Colonic mucosa (tissue), 4 donors: Measurements from ENCODE around the gene ROBO1. TPM values are rescaled to one million over a fixed set of nuclear protein-coding genes. Genes with fewer than 3 reads are reported as not detected.

Experiments
- DNase-seq: peaks from one replicate; pipeline ENCODE4 v3.0.0-alpha.2; 2020
- H3K27ac ChIP-seq: fragments of 200-600 bp; one replicate; pipeline ENCODE4 v1.8.0; 2021
- H3K27me3 ChIP-seq: fragments of 200-600 bp; one replicate; pipeline ENCODE4 v1.8.0; 2021
- H3K36me3 ChIP-seq: fragments of 200-600 bp; one replicate; pipeline ENCODE4 v1.8.0; 2021
- H3K4me1 ChIP-seq: fragments of 200-600 bp; one replicate; pipeline ENCODE4 v1.8.0; 2021; ENCODE audit warnings: mild to moderate bottlenecking
- H3K4me3 ChIP-seq: fragments of 200-600 bp; one replicate; pipeline ENCODE4 v1.8.0; 2021
- H3K9ac ChIP-seq, 2 donors: one replicate each; pipeline ENCODE4 v1.7.0; 2013; ENCODE audit warnings: control low read depth in 2 of 2, low read depth in 2 of 2, low read length in 2 of 2
- H3K9me3 ChIP-seq: fragments of 200-600 bp; one replicate; pipeline ENCODE4 v1.8.0; 2021
- intact Hi-C: fragments of 100-400 bp; cut with DNase I; formaldehyde crosslinking; loops from one replicate; pipeline ENCODE4 v1.14.1; 2022
- total RNA-seq, 2 donors: library from RNA; stranded (reverse); fragmentation: NEBNext Ultra II Directional in 1 of 2; extraction: Animal tissue kit (Norgen Biotek cat#: 25700) in 1 of 2; gene quantifications; one replicate each; pipeline ENCODE4 v1.2.1, GENCODE V29; 2021
- TF ChIP-seq, protein P1 (sequence below): fragments of 200-600 bp; IDR thresholded peaks from one replicate; pipeline ENCODE4 v1.8.0; 2022; ENCODE audit warnings: antibody characterized with exemption, mild to moderate bottlenecking
- donor health status: healthy.
- donor health status: DM: no; HTN: no; CAD: no.
- donor health status: DM: no; HTN: no; CAD: no.

ROBO1 gene
- total RNA-seq, 2 donors from 2014 or later, result 8.1 to 9.4 TPM

- DNase-seq, result no peak
- H3K27me3 ChIP-seq, result no peaks in the 10 kb centered on the region
- no peaks in the 10 kb centered on the region for H3K4me1 ChIP-seq
- no peaks in the 10 kb centered on the region for H3K9me3 ChIP-seq
- H3K4me3 ChIP-seq, result no peak overlapping the region
- no peak overlapping the region for H3K27ac ChIP-seq
- H3K36me3 ChIP-seq, result no peaks in the 10 kb centered on the region
- TF ChIP-seq, protein P1, sequence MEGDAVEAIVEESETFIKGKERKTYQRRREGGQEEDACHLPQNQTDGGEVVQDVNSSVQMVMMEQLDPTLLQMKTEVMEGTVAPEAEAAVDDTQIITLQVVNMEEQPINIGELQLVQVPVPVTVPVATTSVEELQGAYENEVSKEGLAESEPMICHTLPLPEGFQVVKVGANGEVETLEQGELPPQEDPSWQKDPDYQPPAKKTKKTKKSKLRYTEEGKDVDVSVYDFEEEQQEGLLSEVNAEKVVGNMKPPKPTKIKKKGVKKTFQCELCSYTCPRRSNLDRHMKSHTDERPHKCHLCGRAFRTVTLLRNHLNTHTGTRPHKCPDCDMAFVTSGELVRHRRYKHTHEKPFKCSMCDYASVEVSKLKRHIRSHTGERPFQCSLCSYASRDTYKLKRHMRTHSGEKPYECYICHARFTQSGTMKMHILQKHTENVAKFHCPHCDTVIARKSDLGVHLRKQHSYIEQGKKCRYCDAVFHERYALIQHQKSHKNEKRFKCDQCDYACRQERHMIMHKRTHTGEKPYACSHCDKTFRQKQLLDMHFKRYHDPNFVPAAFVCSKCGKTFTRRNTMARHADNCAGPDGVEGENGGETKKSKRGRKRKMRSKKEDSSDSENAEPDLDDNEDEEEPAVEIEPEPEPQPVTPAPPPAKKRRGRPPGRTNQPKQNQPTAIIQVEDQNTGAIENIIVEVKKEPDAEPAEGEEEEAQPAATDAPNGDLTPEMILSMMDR, result no peak
- H3K9ac ChIP-seq, result no peak overlapping the region
- intact Hi-C loops, result no loop called here
Measured at GRCh38 chr3:78868570-78868969, 899.2 kb downstream of the ROBO1 start.

GRCh38 chr3:78867409-78868372 is 900.1 kb downstream of the ROBO1 start:
- TF ChIP-seq, protein P1, result no peak
- Histone ChIP-seq H3K4me3 (no peak overlapping the region), H3K9ac (no peak overlapping the region), H3K27me3 (no peaks in the 10 kb centered on the region), H3K4me1 (no peaks in the 10 kb centered on the region), H3K27ac (no peak overlapping the region), H3K36me3 (no peaks in the 10 kb centered on the region), H3K9me3 (no peaks in the 10 kb centered on the region)
- no peak for DNase-seq
- intact Hi-C loops, result no loop called here

- Histone ChIP-seq H3K27me3 (no peaks in the 10 kb centered on the region), H3K4me1 (no peaks in the 10 kb centered on the region)
- no peak for DNase-seq
Measured at GRCh38 chr3:78863306-78864203, 904.2 kb downstream of the ROBO1 start.

DNA sequence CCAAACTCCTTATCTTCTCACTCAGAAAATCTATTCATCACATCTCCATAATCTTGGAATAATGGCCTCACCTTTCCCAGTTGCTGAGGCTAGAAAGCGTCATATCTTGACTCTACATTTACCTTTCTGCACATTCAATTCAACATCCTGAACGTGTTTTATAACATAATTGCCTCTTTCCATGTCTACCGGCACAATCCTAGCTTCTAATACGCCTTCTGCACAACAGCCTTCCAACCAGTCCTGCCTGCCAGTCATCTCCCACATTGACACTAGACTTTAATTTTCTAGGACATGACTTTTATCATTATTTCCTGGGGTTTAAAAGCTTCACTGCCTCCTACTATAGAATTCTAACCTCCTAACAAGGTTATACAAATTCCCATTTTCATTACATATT is 906.6 kb downstream of the ROBO1 start:
- no peak overlapping the region for H3K4me3 ChIP-seq
- TF ChIP-seq, protein P1, result no peak
- H3K9me3 ChIP-seq, result no peaks in the 10 kb centered on the region
- intact Hi-C loops, result no loop called here
- H3K27ac ChIP-seq, result no peak overlapping the region
- no peak for DNase-seq
- H3K9ac ChIP-seq, result no peak overlapping the region
- no peaks in the 10 kb centered on the region for H3K27me3 ChIP-seq
- no peaks in the 10 kb centered on the region for H3K36me3 ChIP-seq
- H3K4me1 ChIP-seq, result no peaks in the 10 kb centered on the region

More at GRCh38 chr3:78863306-78864203, 904.2 kb downstream of the ROBO1 start:
- intact Hi-C loops, result no loop called here
- H3K9ac ChIP-seq, result no peak overlapping the region
- H3K36me3 ChIP-seq, result no peaks in the 10 kb centered on the region
- no peak overlapping the region for H3K27ac ChIP-seq
- TF ChIP-seq, protein P1, result no peak
- H3K9me3 ChIP-seq, result no peaks in the 10 kb centered on the region
- no peak overlapping the region for H3K4me3 ChIP-seq

DNA sequence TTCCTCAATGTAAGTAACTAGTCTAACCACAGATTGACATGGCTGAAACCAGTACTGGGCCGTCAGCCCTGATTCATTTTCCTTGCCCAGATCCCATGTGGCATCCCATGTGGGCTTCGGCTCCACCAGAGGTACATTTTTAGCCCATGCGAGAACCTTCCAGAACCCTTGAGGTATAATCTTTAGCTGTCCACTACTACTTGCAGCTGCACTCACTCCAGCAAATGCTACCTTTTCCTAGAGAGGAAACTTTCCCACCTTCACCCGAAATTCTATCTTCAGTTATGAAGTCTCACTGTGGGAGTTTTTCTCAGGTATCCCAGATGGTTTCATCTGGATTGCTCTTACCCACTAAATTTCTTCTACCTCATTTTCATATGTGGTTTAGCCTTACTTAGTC is 907.2 kb downstream of the ROBO1 start:
- Histone ChIP-seq H3K27ac (no peak overlapping the region), H3K36me3 (no peaks in the 10 kb centered on the region), H3K9ac (no peak overlapping the region), H3K27me3 (no peaks in the 10 kb centered on the region), H3K4me3 (no peak overlapping the region), H3K4me1 (no peaks in the 10 kb centered on the region), H3K9me3 (no peaks in the 10 kb centered on the region)
- TF ChIP-seq, protein P1, result no peak
- DNase-seq, result no peak
- intact Hi-C loops, result no loop called here
